Hematopoietic multipotent progenitor cell treated with erythropoietin and hydrocortisone succinate and interleukin-3 and kit ligand, for 17 days (in vitro differentiated cells): ENCODE data around the gene THSD4.

Experiments used
- DNase-seq: peaks from one replicate; pipeline ENCODE4 v3.0.0-alpha.2; 2015; ENCODE audit warnings: low spot score

THSD4 gene

DNA sequence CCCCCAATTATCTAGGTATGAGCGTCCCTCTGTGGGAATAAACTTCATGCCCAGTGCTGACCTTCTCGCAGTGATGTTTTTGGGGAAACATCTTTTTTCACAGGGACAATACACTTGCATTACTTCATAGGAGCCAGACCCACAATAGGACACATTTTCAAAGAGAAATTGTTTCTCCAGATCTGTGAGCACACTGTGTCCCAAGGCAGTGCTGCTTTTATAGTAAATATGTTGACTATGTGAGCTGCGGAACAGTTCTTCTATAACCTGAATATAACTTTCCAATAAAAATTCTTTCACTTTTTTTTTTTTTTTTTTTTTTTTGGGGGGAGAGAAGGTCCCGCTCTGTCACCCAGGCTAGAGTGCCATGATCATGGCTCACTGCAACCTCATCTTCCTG, 17.4 kb upstream of the THSD4 start:
- no peak for DNase-seq

DNA sequence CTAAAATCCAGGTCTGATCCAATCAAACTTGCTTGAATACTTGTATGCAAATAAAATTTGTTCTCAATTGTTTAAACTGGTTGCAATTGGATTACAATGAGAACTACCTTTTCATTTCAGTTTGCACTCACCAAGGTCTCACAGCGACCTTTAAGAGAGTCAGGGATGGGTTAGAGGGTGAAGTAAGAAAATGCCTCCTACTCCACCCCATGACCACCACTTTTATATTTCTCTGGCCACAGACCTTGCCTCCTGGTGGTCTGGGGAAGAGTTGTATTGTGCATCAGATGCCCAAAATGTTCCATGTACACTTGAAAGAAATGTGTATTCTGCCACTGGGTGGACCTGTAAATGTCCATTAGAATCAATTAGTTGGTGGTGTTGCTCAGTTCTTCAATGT, 16.4 kb upstream of the THSD4 start:
- DNase-seq = no peak

DNA sequence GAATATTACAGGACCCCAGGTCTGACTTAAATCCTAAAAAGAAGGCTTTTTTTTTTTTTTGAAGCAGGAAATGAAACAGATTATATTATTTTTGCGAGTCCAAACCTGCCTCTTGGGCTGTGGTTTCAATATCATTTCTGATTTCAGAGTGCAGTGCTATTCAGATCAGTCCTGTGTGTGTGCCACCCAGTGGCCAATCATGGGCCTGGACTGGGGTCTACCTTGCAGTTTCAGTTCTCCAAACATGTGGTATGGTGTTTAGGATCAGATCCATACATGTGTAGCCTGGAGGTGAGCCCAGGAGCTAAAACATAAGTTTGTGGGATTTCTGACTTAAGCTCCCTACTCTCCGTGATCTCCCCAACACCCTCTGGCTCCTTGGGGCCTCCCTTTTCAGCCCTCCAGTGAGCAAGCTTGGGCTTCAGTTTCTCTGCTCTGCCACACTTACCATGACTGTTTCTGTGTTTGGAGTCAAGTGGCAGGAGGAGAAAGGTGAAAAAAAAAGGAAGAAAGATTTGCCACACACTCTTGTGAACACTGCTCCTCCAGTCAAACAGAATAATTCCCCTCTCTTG, 12.1 kb upstream of the THSD4 start:
- no peak for DNase-seq

DNA sequence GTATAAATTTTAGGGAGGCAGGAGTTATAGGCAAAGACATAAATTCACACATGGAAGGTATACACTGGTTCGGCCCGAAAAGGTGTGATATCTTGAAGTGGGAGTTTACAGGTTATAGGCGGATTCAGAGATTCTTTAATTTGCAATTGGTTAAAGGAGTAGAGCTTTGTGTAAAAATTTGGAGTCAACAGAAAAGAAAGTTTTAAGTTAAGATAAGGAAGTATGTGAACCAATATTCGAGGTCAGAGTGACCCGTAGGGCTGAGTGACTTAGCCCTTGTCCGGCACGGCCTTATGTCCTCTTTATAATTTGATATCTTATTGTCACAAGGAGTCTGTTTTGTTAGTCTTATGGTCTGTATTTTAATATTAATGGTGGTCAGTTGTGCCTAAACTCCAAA, 10.6 kb upstream of the THSD4 start:
- no peak for DNase-seq

DNA sequence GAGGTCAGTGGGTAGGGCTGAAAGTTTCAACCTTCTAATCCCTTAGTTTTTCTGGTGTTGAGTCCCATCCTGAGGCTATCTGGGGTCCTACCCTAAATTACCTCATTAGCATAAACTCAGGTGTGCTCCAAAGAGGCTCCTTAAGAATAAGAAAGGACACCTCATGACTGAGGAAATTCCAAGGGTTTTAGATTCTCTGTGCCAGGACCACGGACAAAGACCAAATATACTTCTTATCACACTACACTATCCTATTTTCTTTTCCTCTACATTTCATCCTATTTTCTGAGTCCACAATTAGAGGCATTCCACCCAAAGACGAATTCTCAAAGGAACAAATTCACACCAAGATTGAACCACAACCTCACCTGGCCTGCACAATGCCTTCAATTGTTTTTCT, 9.8 kb upstream of the THSD4 start:
- DNase-seq = no peak

DNA sequence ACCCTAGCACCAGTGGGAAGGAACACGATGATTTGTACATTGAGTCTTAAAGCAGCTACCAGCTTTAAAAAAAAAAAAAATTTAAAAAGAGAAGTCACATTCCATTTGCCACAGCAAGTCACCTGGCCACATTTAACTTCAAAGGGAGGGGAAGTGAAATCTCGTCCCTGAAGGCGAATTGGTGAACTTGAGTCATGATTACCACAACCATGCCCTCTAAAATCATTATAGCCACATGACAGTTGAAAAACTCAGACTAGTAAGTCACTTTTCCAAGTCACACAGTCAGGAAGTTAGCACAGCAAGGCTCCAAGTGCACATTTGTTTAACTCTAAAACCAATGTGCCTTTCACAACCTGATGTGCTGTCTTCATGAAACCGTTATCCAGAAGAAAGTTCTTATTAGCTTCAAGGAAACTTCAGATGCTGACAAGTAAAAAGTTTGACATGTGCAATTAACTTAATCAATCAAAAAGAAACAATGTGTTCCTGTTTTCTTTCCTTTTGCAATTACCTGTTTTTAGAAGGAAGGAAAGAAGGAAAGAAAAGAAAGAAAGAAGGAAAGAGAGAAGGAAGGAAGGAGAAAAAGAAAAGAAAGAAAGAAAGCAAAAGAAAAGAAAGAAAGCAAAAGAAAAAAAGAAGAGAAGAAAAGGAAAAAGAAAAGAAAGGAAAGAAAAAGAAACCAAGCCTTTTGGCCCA, 8.3 kb upstream of the THSD4 start:
- DNase-seq = no peak

DNA sequence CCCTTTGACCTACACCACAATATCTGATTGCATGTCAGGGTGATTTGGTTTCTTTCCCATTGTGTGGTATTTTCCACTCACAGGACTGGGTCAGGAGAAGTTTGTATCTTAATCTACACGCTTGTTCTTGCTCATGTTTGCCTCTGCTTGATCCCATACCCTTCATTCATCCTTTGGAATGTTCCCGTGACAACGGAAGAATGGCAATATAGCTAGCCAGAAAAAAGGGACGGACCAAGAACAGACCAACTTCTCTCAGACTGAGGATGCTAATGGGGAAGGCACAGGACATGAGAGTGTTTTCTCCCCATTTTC, 7.8 kb upstream of the THSD4 start:
- DNase-seq = no peak

DNA sequence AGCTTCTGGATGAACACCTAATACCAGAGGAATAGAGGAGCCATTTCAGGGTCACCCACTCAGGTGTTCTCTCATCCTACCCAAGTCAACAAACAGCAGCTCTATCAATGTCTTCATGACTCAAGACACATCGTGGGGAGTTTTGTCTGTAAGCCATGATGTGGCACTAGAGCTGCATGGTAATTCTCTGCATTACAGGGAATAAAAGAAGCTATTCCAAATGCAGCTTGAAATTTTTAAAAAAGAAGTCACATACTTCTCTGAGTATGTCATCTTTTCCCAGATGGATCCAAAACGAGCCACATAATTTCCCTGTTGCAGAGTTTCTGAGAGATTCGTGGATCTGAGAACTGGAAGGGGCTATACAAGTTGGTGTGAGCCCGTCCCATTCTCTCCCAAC, 6.1 kb upstream of the THSD4 start:
- no peak for DNase-seq

DNA sequence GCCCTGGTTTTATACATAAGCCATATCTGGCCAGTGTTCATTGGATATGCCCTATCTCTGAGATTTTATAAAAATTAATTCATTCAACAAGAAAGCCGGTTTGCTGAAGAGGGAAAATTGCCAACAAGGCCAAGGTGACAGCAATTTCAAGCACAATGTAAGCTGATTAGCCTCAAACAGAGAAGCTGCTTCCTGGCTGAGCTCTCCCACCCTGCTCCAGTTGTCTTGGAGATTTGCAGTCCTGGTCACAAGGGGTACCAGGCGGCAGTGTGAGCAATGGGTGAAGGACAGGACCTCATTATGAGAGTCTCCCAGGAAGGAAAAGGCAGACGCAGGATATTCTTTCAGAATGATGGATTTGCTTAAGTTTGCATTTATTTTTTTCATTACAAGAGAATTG, 5.4 kb upstream of the THSD4 start:
- DNase-seq = no peak

DNA sequence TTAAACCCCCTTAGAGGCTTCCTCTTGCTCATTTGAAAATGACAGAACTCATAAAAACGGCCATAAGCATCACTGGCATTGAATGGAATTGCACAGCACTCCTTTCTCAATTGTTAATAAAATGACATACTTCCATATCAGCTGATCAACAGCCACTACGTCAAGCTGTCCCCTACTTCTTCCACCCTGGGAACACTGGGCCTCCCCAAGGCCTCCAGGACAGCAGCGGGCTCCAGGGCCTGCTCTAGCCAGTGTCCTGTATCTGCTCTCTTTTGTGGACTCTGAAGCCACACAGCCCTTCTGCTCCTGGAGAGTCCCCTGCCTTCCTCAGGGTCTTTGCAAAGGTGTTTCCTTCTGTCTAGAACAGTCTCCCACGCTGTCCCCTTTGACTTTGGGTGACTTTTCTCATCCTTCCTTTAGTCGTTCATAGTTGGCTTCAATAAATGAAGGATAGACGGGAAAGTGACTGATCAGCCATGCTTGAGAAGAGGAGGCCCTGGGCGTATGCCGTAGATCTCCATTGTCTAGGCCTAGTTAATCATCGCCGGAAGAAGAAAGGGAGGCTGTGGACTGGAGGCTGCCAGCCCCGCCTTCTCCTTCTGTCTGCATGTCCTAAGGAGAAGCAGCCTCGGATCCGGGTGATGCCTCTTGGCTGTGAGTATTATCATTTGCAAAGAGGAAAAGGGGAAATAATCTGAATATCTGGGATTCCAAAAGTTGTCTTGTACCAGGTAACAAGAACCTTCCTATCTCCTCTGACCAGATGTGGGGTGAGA, 4.7 kb upstream of the THSD4 start:
- DNase-seq = no peak

DNA sequence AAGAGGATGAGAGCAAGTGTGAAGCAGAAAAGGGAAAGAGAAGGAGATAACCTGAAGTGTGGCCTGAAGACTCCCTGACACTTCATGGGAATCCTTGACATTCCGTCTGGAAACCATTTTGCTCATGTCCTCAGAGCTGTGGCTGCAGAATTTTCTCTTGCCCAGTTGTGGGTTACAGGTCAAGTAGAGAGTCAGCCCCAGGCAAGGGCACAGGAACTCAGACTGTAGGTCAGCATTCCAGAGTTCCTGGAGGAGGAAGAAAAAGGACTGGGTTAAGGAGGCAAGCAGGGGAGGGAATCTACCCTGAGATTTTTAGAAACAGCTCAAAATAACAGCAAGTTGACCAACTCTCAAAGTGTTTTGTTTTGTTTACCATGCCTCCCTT, 4.1 kb upstream of the THSD4 start:
- DNase-seq = no peak

DNA sequence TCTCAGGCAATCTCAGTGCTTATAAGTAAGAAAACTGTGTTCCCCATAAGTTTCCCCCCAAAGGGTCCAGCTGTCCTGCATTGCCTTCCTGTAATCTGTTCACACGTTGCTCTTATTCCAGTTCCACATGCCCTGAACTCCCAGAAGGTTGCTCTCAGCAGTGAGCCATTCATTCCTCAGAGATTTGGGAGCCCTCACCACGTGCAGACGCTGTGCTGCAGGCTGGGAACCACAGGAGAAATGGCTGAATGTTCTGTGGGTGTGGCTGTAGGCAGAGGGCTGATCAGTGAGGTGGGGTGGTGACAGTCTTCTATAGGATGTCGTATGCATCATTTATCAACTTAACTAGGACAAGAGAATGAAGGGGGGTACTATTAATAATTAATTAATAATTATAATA, 3.3 kb upstream of the THSD4 start:
- DNase-seq = no peak

DNA sequence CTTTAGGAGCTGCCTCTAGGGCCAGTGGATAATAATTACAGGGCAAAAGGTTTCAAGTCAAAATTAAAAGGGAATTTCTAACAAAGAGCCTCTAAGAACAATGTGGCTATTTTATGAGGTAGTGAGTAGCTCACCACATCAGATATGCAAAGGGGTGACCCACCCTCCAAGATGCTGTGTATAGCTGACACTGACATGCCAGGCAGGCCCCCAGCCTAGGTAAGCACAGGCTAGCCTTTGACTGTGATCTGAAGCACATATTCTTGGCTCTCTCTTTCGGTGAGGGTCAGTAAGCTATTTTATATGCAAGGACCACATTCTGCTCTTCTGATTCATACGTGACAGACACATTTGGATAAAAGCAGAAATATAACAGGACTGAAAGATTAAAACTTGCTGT, 2.8 kb upstream of the THSD4 start:
- no peak for DNase-seq

DNA sequence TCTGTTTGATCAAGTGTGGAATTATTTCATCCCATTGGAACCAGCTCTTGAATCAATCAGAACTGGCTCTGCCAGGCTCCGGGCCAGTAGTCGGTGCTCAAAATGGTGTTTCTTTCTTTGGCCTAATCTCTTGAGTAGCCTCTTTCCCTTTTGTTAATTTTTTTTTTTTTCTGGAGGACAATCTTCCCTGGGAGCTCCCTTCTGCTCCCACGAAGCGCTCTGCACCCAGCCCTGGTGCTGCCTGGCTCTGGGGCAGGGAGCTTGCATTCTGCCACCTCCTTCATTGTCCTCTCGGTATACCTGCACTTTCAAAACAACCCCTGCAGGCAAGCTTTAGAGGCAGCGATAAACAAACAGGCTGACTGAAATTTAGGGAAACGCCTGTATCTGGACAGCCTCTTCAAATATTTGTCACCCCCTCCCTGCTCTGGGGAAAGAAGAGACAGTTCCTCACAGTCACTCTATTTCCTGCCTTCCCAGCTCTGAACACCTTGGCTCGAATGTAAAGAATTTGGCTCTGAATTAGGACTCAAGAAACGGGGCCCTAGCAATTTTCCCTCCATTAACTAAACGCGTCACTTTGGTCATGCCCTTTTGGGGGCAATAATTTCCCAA, 1.1 kb upstream of the THSD4 start:
- DNase-seq = no peak

DNA sequence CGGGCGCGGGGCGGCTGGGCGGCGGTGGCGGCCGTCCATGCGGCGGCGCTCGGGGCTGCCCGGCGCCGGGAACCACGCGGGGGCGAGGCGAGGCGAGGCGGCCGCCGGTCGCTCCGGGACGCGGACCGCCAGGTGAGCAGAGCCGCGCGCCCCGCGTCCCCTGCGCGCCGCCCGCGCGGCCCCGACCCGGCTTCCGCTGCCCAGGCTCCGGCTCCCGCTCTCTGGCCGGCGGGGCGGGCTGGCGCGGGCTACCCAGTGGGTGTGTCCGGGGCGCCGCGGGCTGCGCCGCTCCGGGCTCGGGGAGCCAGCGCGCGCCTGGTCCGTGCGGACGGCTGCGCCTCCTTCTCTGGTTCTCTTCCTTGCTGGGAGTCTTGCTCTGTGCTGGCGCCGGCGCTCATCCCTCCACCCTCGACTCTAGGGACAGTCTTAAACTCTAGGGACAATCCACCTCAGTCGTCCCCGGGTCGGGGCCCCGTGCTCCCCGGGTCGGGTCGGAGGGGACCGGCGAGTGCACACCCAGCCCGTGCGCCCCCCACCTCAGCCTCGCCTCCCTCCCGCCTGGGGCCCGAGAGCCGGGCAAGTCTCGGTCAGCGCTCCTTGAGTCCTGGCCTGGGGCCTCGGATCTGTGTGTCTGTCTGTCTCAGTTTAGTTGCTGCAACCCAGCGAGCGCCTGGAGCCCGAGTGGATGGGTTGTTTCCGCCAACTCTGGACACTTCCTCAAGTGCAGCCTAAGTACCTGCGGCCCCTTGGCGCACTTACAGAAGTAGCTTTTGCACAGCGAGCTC, 488 bp downstream of the THSD4 start:
- no peak for DNase-seq

DNA sequence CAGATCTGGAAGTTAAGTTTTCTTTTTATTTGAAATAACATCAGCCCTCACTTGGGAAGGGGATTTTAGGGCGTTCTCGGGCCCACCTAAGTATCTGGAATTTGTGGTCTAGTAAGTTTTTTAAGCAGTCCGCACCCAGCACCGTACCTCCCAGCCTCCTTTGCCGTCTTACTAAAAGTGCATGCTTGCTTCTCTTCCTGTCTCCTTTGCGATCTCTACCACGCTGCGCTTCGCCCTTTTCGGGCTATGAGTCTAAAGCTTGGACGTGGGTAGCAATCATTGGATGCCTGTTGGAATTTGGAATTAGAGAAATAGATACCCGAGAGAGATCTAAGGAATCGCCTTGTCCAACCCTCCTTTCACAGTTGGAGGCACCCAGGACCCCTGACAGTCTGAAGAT, 1.1 kb downstream of the THSD4 start:
- DNase-seq = no peak

DNA sequence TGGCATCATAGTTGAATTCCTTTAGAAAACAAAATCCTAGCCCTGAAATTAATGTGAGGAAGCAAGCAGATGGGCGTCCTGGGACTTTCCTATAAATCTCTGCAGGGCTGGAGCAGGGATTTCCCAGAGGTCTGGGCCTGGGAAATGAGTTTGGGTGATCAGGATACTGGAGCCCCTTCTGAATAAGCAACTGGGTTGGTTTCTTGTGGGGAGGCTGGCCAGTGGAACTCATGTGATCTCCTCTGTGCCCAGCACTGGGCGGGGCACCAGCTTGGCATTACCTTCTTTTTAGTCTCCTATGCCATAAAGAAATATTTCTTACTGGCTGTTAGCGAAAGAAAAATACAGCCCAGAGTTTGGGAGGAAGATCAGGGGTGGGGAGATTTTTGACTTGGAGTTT, 1.7 kb downstream of the THSD4 start:
- no peak for DNase-seq

DNA sequence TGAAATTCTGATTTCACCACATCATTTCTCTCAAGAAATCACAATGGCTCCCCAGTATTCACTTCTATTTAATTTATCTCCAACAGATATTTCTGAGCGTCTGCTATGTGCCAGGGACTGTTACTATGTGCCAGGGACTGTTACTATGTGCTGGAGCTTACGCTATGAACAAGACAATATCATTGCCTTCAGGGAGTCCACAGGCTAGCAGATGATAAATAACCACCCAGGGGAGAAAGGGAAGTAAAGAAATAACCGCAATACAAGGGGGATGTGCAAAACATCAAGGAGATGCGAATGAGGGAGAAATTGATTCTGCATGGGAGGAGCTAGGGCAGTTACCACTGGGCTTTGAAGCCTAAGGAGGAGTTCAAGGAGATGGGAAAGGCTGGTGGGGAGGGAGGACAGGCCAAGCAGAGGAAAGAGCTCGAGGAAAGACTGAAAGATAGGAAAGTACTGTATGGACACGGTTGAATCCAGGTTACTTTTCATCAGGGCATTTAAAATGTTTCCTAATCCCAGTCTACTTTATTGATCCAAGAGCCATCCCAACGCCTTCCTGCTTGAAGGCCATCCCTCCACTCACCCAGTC, 2.5 kb downstream of the THSD4 start:
- no peak for DNase-seq

DNA sequence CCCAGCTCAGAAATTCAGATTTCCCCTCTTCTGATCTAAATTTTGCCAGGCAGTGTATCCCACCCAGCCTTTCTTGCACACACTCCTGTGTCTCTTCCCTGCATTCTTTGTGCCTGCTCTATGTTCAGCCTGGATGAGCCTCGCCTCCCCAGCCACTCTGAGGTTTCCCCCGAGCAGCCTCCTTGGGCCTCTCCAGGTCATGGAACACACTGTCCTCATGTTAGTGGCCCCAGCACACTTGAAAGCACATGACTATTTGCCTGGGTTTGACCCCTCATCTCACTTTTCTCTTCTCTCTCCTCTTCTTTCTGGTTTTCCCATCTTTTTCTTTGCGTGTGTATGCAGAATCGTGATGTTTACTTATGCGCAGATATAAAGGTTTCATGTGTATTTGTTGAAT, 3.1 kb downstream of the THSD4 start:
- no peak for DNase-seq

DNA sequence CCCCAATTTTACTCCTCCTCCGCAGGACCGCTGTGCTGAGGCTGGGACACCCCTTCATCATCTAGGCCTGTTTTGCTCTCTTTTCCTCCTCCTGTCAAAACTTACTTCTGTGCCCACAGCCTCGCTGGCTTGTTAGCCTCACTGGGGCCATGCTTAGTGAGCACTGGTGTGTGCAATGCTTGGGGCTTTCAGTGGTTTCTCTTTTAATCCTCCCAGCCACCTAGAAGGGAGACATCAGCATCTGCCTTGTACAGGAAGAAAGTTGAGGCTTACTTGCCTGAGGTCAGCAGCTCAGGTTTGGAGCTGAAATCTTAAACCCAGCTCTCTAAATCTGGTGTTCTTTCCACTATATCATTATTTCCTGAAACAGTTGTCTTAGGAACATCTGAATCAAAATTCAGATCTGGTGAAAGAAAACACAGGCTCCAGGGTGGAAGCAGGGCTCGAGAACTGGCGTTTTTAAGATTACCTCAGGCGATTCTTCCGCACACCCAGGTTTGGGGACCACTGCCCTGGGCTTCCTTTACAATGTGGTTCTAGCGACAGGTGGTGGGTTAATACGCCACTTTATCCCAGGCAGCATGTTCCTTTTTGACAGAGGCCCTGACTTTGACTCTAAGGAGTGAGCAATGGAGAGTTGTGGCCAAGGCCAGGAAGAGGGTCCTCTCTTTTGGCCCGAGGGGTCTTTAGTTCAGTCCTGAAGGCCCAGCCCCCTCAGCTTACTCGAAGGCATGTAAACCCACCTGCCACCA, 3.8 kb downstream of the THSD4 start:
- no peak for DNase-seq

DNA sequence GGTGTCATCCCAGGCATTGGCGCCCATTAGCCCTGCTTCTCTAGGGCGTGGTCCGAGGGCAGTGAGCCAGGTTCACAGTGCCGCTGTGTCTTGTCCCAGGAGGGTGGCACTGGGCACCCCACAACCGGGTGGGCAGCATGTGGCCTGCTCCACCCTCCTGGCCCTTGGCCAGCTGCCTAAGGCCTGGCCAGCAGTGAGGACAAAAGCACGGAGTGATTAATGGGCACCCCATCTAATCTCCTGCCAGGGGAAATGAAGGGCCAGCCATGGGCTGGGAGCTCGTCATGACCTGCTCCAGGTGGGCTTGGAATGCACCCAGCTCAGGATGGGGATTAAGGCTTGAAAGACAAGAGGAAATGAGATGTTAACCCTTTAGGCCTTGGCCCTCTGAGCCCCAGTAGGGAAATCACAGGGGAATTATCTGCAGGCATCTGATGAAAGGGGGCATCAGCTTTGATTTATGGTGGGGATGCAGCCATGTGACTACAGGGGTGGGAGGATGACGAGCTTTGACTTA, 5.2 kb downstream of the THSD4 start:
- DNase-seq = no peak
